ENCODE data around the gene PNN. TPM values are rescaled to one million over a fixed set of nuclear protein-coding genes. Genes with fewer than 3 reads are reported as not detected.
A peak's percentile ranks its signal among the peaks of the same experiment; 100 is the strongest.
"Not testable (repeated sequence)": the region's sequence is repeated elsewhere in the genome, so short reads cannot be mapped to it uniquely, and the experiment has no call there.

The PNN gene
- total RNA-seq = 10 to 100 TPM; 38.1 to 45.1 TPM
- 10 to 100 TPM; 26.8 to 37.3 TPM for polyA plus RNA-seq
- long read RNA-seq, donor 1, transcript PNN-204 (3 exons, 583 nt) = minor isoform, 28 of 241 reads
- long read RNA-seq, donor 1, transcript PNN-201 (9 exons, 3,576 nt) = major isoform, 41 of 241 reads
- long read RNA-seq, donor 1, transcript PNN-205 (4 exons, 601 nt) = minor isoform, 5 of 241 reads
- long read RNA-seq, donor 1, partial matches to known transcripts = 164 of 241 reads
- long read RNA-seq, donor 1, other reads (novel, unspliced or antisense) = 0 of 241 reads
- long read RNA-seq, donor 2, transcript PNN-204 (3 exons, 583 nt) = minor isoform, 9 of 25 reads
- long read RNA-seq, donor 2, transcript PNN-201 (9 exons, 3,576 nt) = major isoform, 14 of 25 reads
- long read RNA-seq, donor 2, partial matches to known transcripts = 0 of 25 reads
- long read RNA-seq, donor 2, other reads (novel, unspliced or antisense) = 0 of 25 reads
- long read RNA-seq, donor 3, transcript PNN-201 (9 exons, 3,576 nt) = minor isoform, 25 of 107 reads
- long read RNA-seq, donor 3, transcript PNN-204 (3 exons, 583 nt) = major isoform, 32 of 107 reads
- long read RNA-seq, donor 3, partial matches to known transcripts = 49 of 107 reads
- long read RNA-seq, donor 3, other reads (novel, unspliced or antisense) = 0 of 107 reads
- long read RNA-seq, donor 4, transcript PNN-201 (9 exons, 3,576 nt) = major isoform, 13 of 70 reads
- long read RNA-seq, donor 4, transcript PNN-205 (4 exons, 601 nt) = minor isoform, 5 of 70 reads
- long read RNA-seq, donor 4, transcript PNN-204 (3 exons, 583 nt) = minor isoform, 9 of 70 reads
- long read RNA-seq, donor 4, partial matches to known transcripts = 43 of 70 reads
- long read RNA-seq, donor 4, other reads (novel, unspliced or antisense) = 0 of 70 reads
- long read RNA-seq, donor 5, transcript PNN-205 (4 exons, 601 nt) = minor isoform, 7 of 137 reads
- long read RNA-seq, donor 5, transcript PNN-204 (3 exons, 583 nt) = minor isoform, 25 of 137 reads
- long read RNA-seq, donor 5, transcript PNN-201 (9 exons, 3,576 nt) = major isoform, 47 of 137 reads
- long read RNA-seq, donor 5, partial matches to known transcripts = 56 of 137 reads
- long read RNA-seq, donor 5, other reads (novel, unspliced or antisense) = 0 of 137 reads

GRCh38 chr14:39174560-39175444 is at the start of gene PNN:
PNN (plus strand) TSS chr14:39175254; CDS start chr14:39175280, 26 bp downstream.
- H3K9me3 ChIP-seq (ENCODE audit: control insufficient read depth in 4 of 4, insufficient read depth in 3 of 4, low read length in 3 of 4) = peaks cover 0 to 1% (median 0%) of the 10 kb centered on the region in 4 donors
- peaks cover 0 to 11% (median 0%) of the 10 kb centered on the region in 5 donors for H3K4me1 ChIP-seq (ENCODE audit: control insufficient read depth in 5 of 5, insufficient read depth in 5 of 5, low read length in 5 of 5)
- 5% methylated on average over 56 of the region's 56 CpGs for WGBS, 2 donors
- ATAC-seq (ENCODE audit: insufficient read depth, low FRiP score) = peak; percentile 95
- TF ChIP-seq CTCF (IDR thresholded peaks at IDR 0.05; ENCODE audit: control extremely low read depth, extremely low read depth) = no peak
- DNase-seq = peak; percentile 99 to 100 (median 100)
- H3K4me3 ChIP-seq = peak within 1 kb of the TSS; percentile 99
- H3K9ac ChIP-seq (ENCODE audit: insufficient read depth in 1 of 2, low read length in 2 of 2) = peak within 1 kb of the TSS; percentile 91 to 92
- H3K27me3 ChIP-seq (ENCODE audit: control insufficient read depth in 3 of 3, insufficient read depth in 3 of 3, low read length in 2 of 3) = no peaks in the 10 kb centered on the region
- peaks cover 12 to 32% (median 26%) of the 10 kb centered on the region in 4 donors for H3K36me3 ChIP-seq (ENCODE audit: control insufficient read depth in 4 of 4, insufficient read depth in 4 of 4, low read length in 4 of 4)
- peak within 1 kb of the TSS; percentile 91 to 97 for H3K27ac ChIP-seq (ENCODE audit: low read depth in 1 of 2, low read length in 1 of 2)

- not testable (repeated sequence) for DNase-seq; H3K27me3 ChIP-seq (ENCODE audit: control insufficient read depth in 3 of 3, insufficient read depth in 3 of 3, low read length in 2 of 3); H3K27ac ChIP-seq (ENCODE audit: low read depth in 1 of 2, low read length in 1 of 2); ATAC-seq (ENCODE audit: insufficient read depth, low FRiP score); H3K9ac ChIP-seq (ENCODE audit: insufficient read depth in 1 of 2, low read length in 2 of 2); H3K4me3 ChIP-seq; H3K9me3 ChIP-seq (ENCODE audit: control insufficient read depth in 4 of 4, insufficient read depth in 3 of 4, low read length in 3 of 4); H3K4me1 ChIP-seq (ENCODE audit: control insufficient read depth in 5 of 5, insufficient read depth in 5 of 5, low read length in 5 of 5)
- WGBS, 2 donors = 93 to 94% methylated on average over 8 of the region's 8 CpGs
- H3K36me3 ChIP-seq (ENCODE audit: control insufficient read depth in 4 of 4, insufficient read depth in 4 of 4, low read length in 4 of 4) = peaks cover 8 to 27% (median 9%) of the 10 kb centered on the region in 4 donors
Observed at GRCh38 chr14:39137835-39138234, 37.2 kb upstream of the PNN start.

- no peak for ATAC-seq (ENCODE audit: insufficient read depth, low FRiP score)
- DNase-seq = peak in 2 of 3 donors; percentile 71 to 81
- Histone ChIP-seq H3K9me3 (ENCODE audit: control insufficient read depth in 4 of 4, insufficient read depth in 3 of 4, low read length in 3 of 4) (peaks cover 0 to 3% (median 1%) of the 10 kb centered on the region in 4 donors), H3K36me3 (ENCODE audit: control insufficient read depth in 4 of 4, insufficient read depth in 4 of 4, low read length in 4 of 4) (peaks cover 8 to 27% (median 9%) of the 10 kb centered on the region in 4 donors), H3K27ac (ENCODE audit: low read depth in 1 of 2, low read length in 1 of 2) (no peak overlapping the region), H3K4me1 (ENCODE audit: control insufficient read depth in 5 of 5, insufficient read depth in 5 of 5, low read length in 5 of 5) (peaks cover 0 to 8% (median 0%) of the 10 kb centered on the region in 5 donors), H3K4me3 (no peak overlapping the region), H3K27me3 (ENCODE audit: control insufficient read depth in 3 of 3, insufficient read depth in 3 of 3, low read length in 2 of 3) (no peaks in the 10 kb centered on the region), H3K9ac (ENCODE audit: insufficient read depth in 1 of 2, low read length in 2 of 2) (no peak overlapping the region)
- TF ChIP-seq CTCF (IDR thresholded peaks at IDR 0.05; ENCODE audit: control extremely low read depth, extremely low read depth) = no peak
- 64 to 73% methylated on average over 1 of the region's 1 CpG for WGBS, 2 donors
Observed at GRCh38 chr14:39138440-39138839, 36.6 kb upstream of the PNN start.
